ENCODE measurements around the gene TPTE2.

GRCh38 chr13:19606737-19607136, 45.4 kb upstream of the TPTE2 start:
- TF ChIP-seq EP300 (IDR thresholded peaks at IDR 0.05) (no peak), POLR2A (IDR thresholded peaks at IDR 0.05) (no peak)
